ENCODE results near the gene TMED4.

DNA sequence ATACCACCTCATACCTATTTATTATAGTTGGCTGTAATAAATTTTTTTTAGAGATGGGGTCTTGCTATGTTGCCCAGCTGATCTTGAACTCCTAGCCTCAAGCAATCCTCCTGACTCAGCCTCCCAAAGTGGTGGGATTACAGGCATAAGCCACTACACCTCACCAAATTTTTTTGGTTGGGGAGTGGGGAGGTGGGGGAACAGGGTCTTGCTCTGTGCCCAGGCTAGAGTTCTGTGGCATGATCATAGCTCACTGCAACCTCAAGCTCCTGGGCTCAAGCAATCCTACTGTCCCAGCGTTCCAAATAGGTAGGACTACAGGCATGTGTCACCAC lies 20.5 kb upstream of the TMED4 start:
- TF ChIP-seq POLR2A (IDR thresholded peaks at IDR 0.05), result no peak
- TF ChIP-seq, protein P1, sequence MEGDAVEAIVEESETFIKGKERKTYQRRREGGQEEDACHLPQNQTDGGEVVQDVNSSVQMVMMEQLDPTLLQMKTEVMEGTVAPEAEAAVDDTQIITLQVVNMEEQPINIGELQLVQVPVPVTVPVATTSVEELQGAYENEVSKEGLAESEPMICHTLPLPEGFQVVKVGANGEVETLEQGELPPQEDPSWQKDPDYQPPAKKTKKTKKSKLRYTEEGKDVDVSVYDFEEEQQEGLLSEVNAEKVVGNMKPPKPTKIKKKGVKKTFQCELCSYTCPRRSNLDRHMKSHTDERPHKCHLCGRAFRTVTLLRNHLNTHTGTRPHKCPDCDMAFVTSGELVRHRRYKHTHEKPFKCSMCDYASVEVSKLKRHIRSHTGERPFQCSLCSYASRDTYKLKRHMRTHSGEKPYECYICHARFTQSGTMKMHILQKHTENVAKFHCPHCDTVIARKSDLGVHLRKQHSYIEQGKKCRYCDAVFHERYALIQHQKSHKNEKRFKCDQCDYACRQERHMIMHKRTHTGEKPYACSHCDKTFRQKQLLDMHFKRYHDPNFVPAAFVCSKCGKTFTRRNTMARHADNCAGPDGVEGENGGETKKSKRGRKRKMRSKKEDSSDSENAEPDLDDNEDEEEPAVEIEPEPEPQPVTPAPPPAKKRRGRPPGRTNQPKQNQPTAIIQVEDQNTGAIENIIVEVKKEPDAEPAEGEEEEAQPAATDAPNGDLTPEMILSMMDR (IDR thresholded peaks at IDR 0.05 in 4 of 5, conservative IDR thresholded peaks at IDR 0.05 in 1 of 5), result no peak

Data from gastrocnemius medialis (tissue), 4 donors.